ENCODE measurements around the gene CR2.
"Not testable (repeated sequence)": the region's sequence is repeated elsewhere in the genome, so short reads cannot be mapped to it uniquely, and the experiment has no call there.

The CR2 gene

GRCh38 chr1:207493212-207493611, 39.1 kb downstream of the CR2 start:
- Histone ChIP-seq H3K4me3 (no peak overlapping the region), H3K27ac (no peak overlapping the region)
- TF ChIP-seq CTCF (IDR thresholded peaks at IDR 0.05), result no peak
- DNase-seq (ENCODE audit: low spot score), result no peak

GRCh38 chr1:207494171-207494570, 40.0 kb downstream of the CR2 start:
- no peak for TF ChIP-seq CTCF (IDR thresholded peaks at IDR 0.05)
- no peak overlapping the region for H3K4me3 ChIP-seq
- DNase-seq (ENCODE audit: low spot score), result no peak
- H3K27ac ChIP-seq, result no peak overlapping the region

GRCh38 chr1:207495281-207495680, 41.2 kb downstream of the CR2 start:
- peak overlapping the region in 1 of 2 donors; percentile 10 for H3K27ac ChIP-seq
- peak overlapping the region; percentile 60 for H3K4me3 ChIP-seq
- not testable (repeated sequence) for DNase-seq (ENCODE audit: low spot score)

- peak within 1 kb of the TSS in 1 of 2 donors; percentile 10 for H3K27ac ChIP-seq
- H3K4me3 ChIP-seq, result peak within 1 kb of the TSS; percentile 60
- no peak for DNase-seq (ENCODE audit: low spot score)
- TF ChIP-seq CTCF (IDR thresholded peaks at IDR 0.05), result no peak
Observed at GRCh38 chr1:207495801-207496792, 42.0 kb downstream of the CR2 start, which contains the start of gene CR1. Gene CR1 (plus strand): TSS chr1:207496157. CDS start chr1:207496268, 111 bp downstream.

GRCh38 chr1:207497941-207498340, 43.8 kb downstream of the CR2 start:
- DNase-seq (ENCODE audit: low spot score), result no peak
- no peak overlapping the region for H3K27ac ChIP-seq
- H3K4me3 ChIP-seq, result no peak overlapping the region
- TF ChIP-seq CTCF (IDR thresholded peaks at IDR 0.05), result no peak

GRCh38 chr1:207499573-207499972, 45.4 kb downstream of the CR2 start:
- TF ChIP-seq CTCF (IDR thresholded peaks at IDR 0.05), result peak; percentile 30
- DNase-seq (ENCODE audit: low spot score), result no peak
- Histone ChIP-seq H3K27ac (no peak overlapping the region), H3K4me3 (no peak overlapping the region)

GRCh38 chr1:207500306-207500705, 46.2 kb downstream of the CR2 start:
- no peak overlapping the region for H3K27ac ChIP-seq
- no peak for DNase-seq (ENCODE audit: low spot score)
- TF ChIP-seq CTCF (IDR thresholded peaks at IDR 0.05), result no peak

More at GRCh38 chr1:207500306-207500705, 46.2 kb downstream of the CR2 start:
- H3K4me3 ChIP-seq, result no peak overlapping the region

All from coronary artery (tissue), 2 donors.